Body of pancreas (tissue), 4 donors: ENCODE data around the gene TMEM97. TPM values are rescaled to one million over a fixed set of nuclear protein-coding genes. Genes with fewer than 3 reads are reported as not detected.

ENCODE experiments used
- ATAC-seq: fragments of 150-250 bp; one replicate; pipeline ENCODE4 v1.9.1; 2016
- DNase-seq, 4 donors: peaks; one replicate each; pipeline ENCODE4 v3.0.0-alpha.2; 2019
- H3K27ac ChIP-seq, 4 donors: fragments of 200-600 bp; sonication (generic); 1 replicate in 3 of 4; 2 replicates in 1 of 4; pipeline versions ENCODE4 v1.5.1 to v1.6.1; 2016 to 2019; ENCODE audit warnings: mild to moderate bottlenecking in 1 of 4, mixed read lengths in 1 of 4, moderate library complexity in 1 of 4
- H3K27me3 ChIP-seq, 2 donors: fragments of 200-600 bp; sonication (generic); one replicate each; pipeline ENCODE4 v1.6.0; 2016; ENCODE audit warnings: mild to moderate bottlenecking in 1 of 2
- H3K36me3 ChIP-seq, 2 donors: fragments of 200-600 bp; sonication (generic); replicated peaks in 1 of 2; 2 replicates each; pipeline ENCODE4 v1.5.1; 2016; ENCODE audit warnings: low read depth in 2 of 2; ENCODE audit not compliant: insufficient read depth in 1 of 2
- H3K4me1 ChIP-seq: fragments of 200-600 bp; sonication (generic); one replicate; pipeline ENCODE4 v1.6.0; 2016
- H3K4me3 ChIP-seq, 2 donors: fragments of 200-600 bp; sonication (generic); 1 replicate in 1 of 2; 2 replicates in 1 of 2; pipeline ENCODE4 v1.5.1; 2016 to 2019
- H3K9me3 ChIP-seq, 3 donors: fragments of 200-600 bp; sonication (generic); 1 replicate in 2 of 3; 2 replicates in 1 of 3; pipeline ENCODE4 v1.5.1; 2016
- CTCF ChIP-seq, 7 experiments: fragments of 450-650 bp in 4 of 7; fragments of 200-600 bp in 3 of 7; sonication (generic) in 3 of 7; IDR thresholded peaks; one replicate each; pipeline ENCODE4 v1.5.1; 2016 to 2019; ENCODE audit warnings: antibody characterized with exemption in 7 of 7
- POLR2A ChIP-seq, 3 donors: fragments of 450-650 bp; IDR thresholded peaks; one replicate each; pipeline ENCODE4 v1.6.1; 2016; ENCODE audit warnings: antibody characterized with exemption in 3 of 3, mild to moderate bottlenecking in 2 of 3
- WGBS, 2 donors: methylation state at CpG; one replicate each; pipeline ENCODE4 v1.1.5; 2017; 5-methylcytosine and 5-hydroxymethylcytosine counted together
- intact Hi-C: fragments of 100-400 bp; cut with DNase I; formaldehyde crosslinking; loops from one replicate; pipeline ENCODE4 v1.15.1; 2023
- total RNA-seq, 2 donors: library from RNA; depleted of rRNA; stranded (reverse); fragments of >200 nt; gene quantifications; one replicate each; pipeline ENCODE4 v1.1.0, GENCODE V29; 2016

TMEM97 gene
- total RNA-seq, 2 donors from 2014 or later = 35.9 to 75.5 TPM

GRCh38 chr17:28368915-28369683 is 50.1 kb downstream of the TMEM97 start:
- intact Hi-C loops = no loop called here
- Histone ChIP-seq H3K4me3 (no peak overlapping the region), H3K36me3 (no peaks in the 10 kb centered on the region), H3K4me1 (peaks cover 40% of the 10 kb centered on the region), H3K27ac (peak overlapping the region in 2 of 4 donors; percentile 72 to 82), H3K27me3 (no peaks in the 10 kb centered on the region), H3K9me3 (no peaks in the 10 kb centered on the region)
- DNase-seq (no peak), ATAC-seq (no peak)
- TF ChIP-seq POLR2A (IDR thresholded peaks at IDR 0.05) = no peak
- no peak for TF ChIP-seq CTCF (IDR thresholded peaks at IDR 0.05)
- WGBS, 2 donors = 90 to 93% methylated on average over 11 to 22 of the region's 23 CpGs

- peak overlapping the region in 3 of 4 donors; percentile 48 to 82 (median 72) for H3K27ac ChIP-seq
- H3K4me3 ChIP-seq = no peak overlapping the region
- 68 to 86% methylated on average over 7 to 10 of the region's 10 CpGs for WGBS, 2 donors
- no peaks in the 10 kb centered on the region for H3K27me3 ChIP-seq
- intact Hi-C loops = no loop called here
- no peaks in the 10 kb centered on the region for H3K36me3 ChIP-seq
- no peaks in the 10 kb centered on the region for H3K9me3 ChIP-seq
- H3K4me1 ChIP-seq = peaks cover 40% of the 10 kb centered on the region
- no peak for DNase-seq
- TF ChIP-seq POLR2A (IDR thresholded peaks at IDR 0.05) = no peak
- no peak for TF ChIP-seq CTCF (IDR thresholded peaks at IDR 0.05)
- no peak for ATAC-seq
Observed at GRCh38 chr17:28369684-28370034, 50.7 kb downstream of the TMEM97 start.

GRCh38 chr17:28370035-28370743 is 51.2 kb downstream of the TMEM97 start, which contains the start of gene VTN:
TSS of gene VTN (minus strand) at chr17:28370307. CDS start at chr17:28370203, 104 bp downstream.
- intact Hi-C loops = no loop called here
- Histone ChIP-seq H3K27ac (peak within 1 kb of the TSS; percentile 25 to 82 (median 60)), H3K9me3 (no peaks in the 10 kb centered on the region), H3K4me1 (peaks cover 40% of the 10 kb centered on the region), H3K4me3 (no peak within 1 kb of the TSS), H3K36me3 (no peaks in the 10 kb centered on the region), H3K27me3 (no peaks in the 10 kb centered on the region)
- 4 to 17% methylated on average over 4 to 8 of the region's 8 CpGs for WGBS, 2 donors
- ATAC-seq = peak; percentile 80
- peak in 3 of 7 experiments; percentile 7 to 23 (median 18) for TF ChIP-seq CTCF (IDR thresholded peaks at IDR 0.05)
- TF ChIP-seq POLR2A (IDR thresholded peaks at IDR 0.05) = no peak
- DNase-seq = peak; percentile 64 to 84 (median 75)

- no peak for TF ChIP-seq CTCF (IDR thresholded peaks at IDR 0.05)
- no peak for TF ChIP-seq POLR2A (IDR thresholded peaks at IDR 0.05)
- ATAC-seq = peak; percentile 12
- Histone ChIP-seq H3K4me1 (peaks cover 40% of the 10 kb centered on the region), H3K27me3 (no peaks in the 10 kb centered on the region), H3K4me3 (no peak overlapping the region), H3K36me3 (no peaks in the 10 kb centered on the region), H3K9me3 (no peaks in the 10 kb centered on the region), H3K27ac (peak overlapping the region; percentile 25 to 82 (median 60))
- no peak for DNase-seq
- 14 to 32% methylated on average over 1 of the region's 1 CpG for WGBS, 2 donors
- intact Hi-C loops = no loop called here
Observed at GRCh38 chr17:28370744-28371103, 51.7 kb downstream of the TMEM97 start.
